ENCODE data around the gene MLF2. TPM values are rescaled to one million over a fixed set of nuclear protein-coding genes. Genes with fewer than 3 reads are reported as not detected.

MLF2 gene
- total RNA-seq, 1 experiment from 2014 or later: 175 TPM

GRCh38 chr12:6778574-6779550 is 25.9 kb upstream of the MLF2 start:
- ChIA-PET CTCF (interaction anchor here (0.5 kb wide), 1 partner anchor 114 kb away, joined by 5 read pairs; no protein-coding TSS in a partner anchor), POLR2A (interaction anchor here (0.7 kb wide), 2 partner anchors 82 to 157 kb away, joined by 3 to 5 read pairs; no protein-coding TSS in a partner anchor)
- Histone ChIP-seq H3K27ac (ENCODE audit: low read length) (no peak overlapping the region), H3K36me3 (ENCODE audit: control insufficient read depth, insufficient read depth, low read length) (no peaks in the 10 kb centered on the region), H3K4me1 (ENCODE audit: control insufficient read depth, insufficient read depth, low read length) (peaks cover 4% of the 10 kb centered on the region; the same call in 1 of the 2 replicates), H3K4me3 (ENCODE audit: low read depth in 2 of 2, low read length in 2 of 2) (peak overlapping the region; percentile 14 to 17), H3K27me3 (ENCODE audit: control insufficient read depth, insufficient read depth, low read length) (no peaks in the 10 kb centered on the region), H3K9me3 (ENCODE audit: control insufficient read depth, insufficient read depth, low read depth, low read length) (no peaks in the 10 kb centered on the region)
- DNase-seq (ENCODE audit: low read depth, low spot score) (no peak), ATAC-seq (peak; percentile 98)
- TF ChIP-seq CTCF (IDR thresholded peaks at IDR 0.05) (peak; percentile 89), REST (IDR thresholded peaks at IDR 0.05; ENCODE audit: insufficient read depth in 1 of 2, low read depth in 2 of 2, low read length in 1 of 2) (no peak), POLR2AphosphoS5 (IDR thresholded peaks at IDR 0.05; ENCODE audit: low read depth, low read length) (peak; percentile 25; the same call in 1 of the 2 replicates)
- intact Hi-C loops (cut with micrococcal nuclease; ENCODE audit: unreplicated experiment): no loop called here
- no TSS peak for BruUV-seq (replicated peaks)
- in situ Hi-C loops (cut with HindIII; ENCODE audit: low pct_unique_long_range_greater_than_20kb, low sequenced_read_pairs): no loop called here

- in situ Hi-C loops (cut with HindIII; ENCODE audit: low pct_unique_long_range_greater_than_20kb, low sequenced_read_pairs): no loop called here
- intact Hi-C loops (cut with micrococcal nuclease; ENCODE audit: unreplicated experiment): no loop called here
These were observed 25.3 kb upstream of the MLF2 start for GRCh38 chr12:6778217-6778573.

More at GRCh38 chr12:6778217-6778573, 25.3 kb upstream of the MLF2 start:
- TF ChIP-seq CTCF (IDR thresholded peaks at IDR 0.05): no peak
- TF ChIP-seq TCF7L2 (IDR thresholded peaks at IDR 0.05; ENCODE audit: low read depth, low read length): no peak
- Histone ChIP-seq H3K4me3 (ENCODE audit: low read depth in 2 of 2, low read length in 2 of 2) (no peak overlapping the region), H3K9me3 (ENCODE audit: control insufficient read depth, insufficient read depth, low read depth, low read length) (no peaks in the 10 kb centered on the region), H3K27ac (ENCODE audit: low read length) (no peak overlapping the region), H3K36me3 (ENCODE audit: control insufficient read depth, insufficient read depth, low read length) (no peaks in the 10 kb centered on the region), H3K27me3 (ENCODE audit: control insufficient read depth, insufficient read depth, low read length) (no peaks in the 10 kb centered on the region), H3K4me1 (ENCODE audit: control insufficient read depth, insufficient read depth, low read length) (peaks cover 4% of the 10 kb centered on the region; the same call in 1 of the 2 replicates)
- POLR2A ChIA-PET: interaction anchor here (0.6 to 0.7 kb wide), 3 partner anchors 26 to 156 kb away, joined by 3 to 5 read pairs (median 3); partner anchors contain the start of gene MLF2
- no TSS peak for BruUV-seq (replicated peaks)
- CTCF ChIA-PET: no interaction called here
- DNase-seq (ENCODE audit: low read depth, low spot score) (no peak), ATAC-seq (no peak)
